ENCODE data around the gene EXO1. TPM values are rescaled to one million over a fixed set of nuclear protein-coding genes. Genes with fewer than 3 reads are reported as not detected.

The EXO1 gene
- total RNA-seq, 1 donor from 2014 or later, result 0.53 TPM

- Histone ChIP-seq H3K36me3 (ENCODE audit: control insufficient read depth, insufficient read depth, low read length) (no peaks in the 10 kb centered on the region), H3K27me3 (ENCODE audit: control insufficient read depth, insufficient read depth, low read length) (no peaks in the 10 kb centered on the region), H3K4me3 (ENCODE audit: low read depth, low read length) (no peak overlapping the region)
- FAIRE-seq, result no peak
- TF ChIP-seq CTCF (IDR thresholded peaks at IDR 0.05; ENCODE audit: insufficient read depth, low read length, severe bottlenecking), result no peak
- DNase-seq (ENCODE audit: low read depth), result no peak
These were observed 68.2 kb downstream of the EXO1 start for GRCh38 chr1:241916196-241916595.

- Histone ChIP-seq H3K4me3 (ENCODE audit: low read depth, low read length) (no peak overlapping the region), H3K27me3 (ENCODE audit: control insufficient read depth, insufficient read depth, low read length) (no peaks in the 10 kb centered on the region), H3K36me3 (ENCODE audit: control insufficient read depth, insufficient read depth, low read length) (no peaks in the 10 kb centered on the region)
- TF ChIP-seq CTCF (IDR thresholded peaks at IDR 0.05; ENCODE audit: insufficient read depth, low read length, severe bottlenecking), result no peak
- DNase-seq (ENCODE audit: low read depth) (no peak), FAIRE-seq (no peak)
These were observed 69.5 kb downstream of the EXO1 start for GRCh38 chr1:241917487-241917886.

- DNase-seq (ENCODE audit: low read depth), result peak; percentile 34
- Histone ChIP-seq H3K4me3 (ENCODE audit: low read depth, low read length) (no peak overlapping the region), H3K36me3 (ENCODE audit: control insufficient read depth, insufficient read depth, low read length) (no peaks in the 10 kb centered on the region), H3K27me3 (ENCODE audit: control insufficient read depth, insufficient read depth, low read length) (no peaks in the 10 kb centered on the region)
- no peak for TF ChIP-seq CTCF (IDR thresholded peaks at IDR 0.05; ENCODE audit: insufficient read depth, low read length, severe bottlenecking)
- no peak for FAIRE-seq
These were observed 70.9 kb downstream of the EXO1 start for GRCh38 chr1:241918879-241919278.

- Histone ChIP-seq H3K4me3 (ENCODE audit: low read depth, low read length) (no peak overlapping the region), H3K27me3 (ENCODE audit: control insufficient read depth, insufficient read depth, low read length) (no peaks in the 10 kb centered on the region), H3K36me3 (ENCODE audit: control insufficient read depth, insufficient read depth, low read length) (no peaks in the 10 kb centered on the region)
- peak; percentile 3 for DNase-seq (ENCODE audit: low read depth)
- TF ChIP-seq CTCF (IDR thresholded peaks at IDR 0.05; ENCODE audit: insufficient read depth, low read length, severe bottlenecking), result no peak
- no peak for FAIRE-seq
These were observed 76.2 kb downstream of the EXO1 start for GRCh38 chr1:241924080-241924808.

- no peak for TF ChIP-seq CTCF (IDR thresholded peaks at IDR 0.05; ENCODE audit: insufficient read depth, low read length, severe bottlenecking)
- DNase-seq (ENCODE audit: low read depth) (no peak), FAIRE-seq (no peak)
These were observed 78.1 kb downstream of the EXO1 start for GRCh38 chr1:241926141-241926540.

GRCh38 chr1:241927321-241927720, 79.3 kb downstream of the EXO1 start:
- no peak for TF ChIP-seq CTCF (IDR thresholded peaks at IDR 0.05; ENCODE audit: insufficient read depth, low read length, severe bottlenecking)
- no peak for FAIRE-seq
- H3K4me3 ChIP-seq (ENCODE audit: low read depth, low read length), result no peak overlapping the region
- no peak for DNase-seq (ENCODE audit: low read depth)
- H3K27me3 ChIP-seq (ENCODE audit: control insufficient read depth, insufficient read depth, low read length), result no peaks in the 10 kb centered on the region
- no peaks in the 10 kb centered on the region for H3K36me3 ChIP-seq (ENCODE audit: control insufficient read depth, insufficient read depth, low read length)

More at GRCh38 chr1:241926141-241926540, 78.1 kb downstream of the EXO1 start:
- Histone ChIP-seq H3K4me3 (ENCODE audit: low read depth, low read length) (no peak overlapping the region), H3K27me3 (ENCODE audit: control insufficient read depth, insufficient read depth, low read length) (no peaks in the 10 kb centered on the region), H3K36me3 (ENCODE audit: control insufficient read depth, insufficient read depth, low read length) (no peaks in the 10 kb centered on the region)

Measured in bronchial epithelial cell (primary cell).